NCI-H69 (cell line): ENCODE results near the gene ZNF302.
A peak's percentile ranks its signal among the peaks of the same experiment; 100 is the strongest.

Source experiments
- DNase-seq: peaks from one replicate; lab custom pipeline; 2025; lab: John Stamatoyannopoulos, UW

Gene ZNF302

GRCh38 chr19:34732612-34733211 lies 55.2 kb downstream of the ZNF302 start:
- DNase-seq = peak; percentile 62

GRCh38 chr19:34733266-34733745 lies 55.8 kb downstream of the ZNF302 start:
- peak; percentile 84 for DNase-seq

- peak; percentile 94 for DNase-seq
These were observed 56.5 kb downstream of the ZNF302 start, which contains the start of gene ZNF181 for GRCh38 chr19:34733746-34734536. ZNF181 (plus strand) TSS chr19:34734243; CDS start chr19:34735038, 795 bp downstream.

- DNase-seq = peak; percentile 66
These were observed 57.1 kb downstream of the ZNF302 start for GRCh38 chr19:34734537-34735103.
